ENCODE results near the gene CDC37. TPM values are rescaled to one million over a fixed set of nuclear protein-coding genes. Genes with fewer than 3 reads are reported as not detected.

The CDC37 gene
- total RNA-seq, 1 donor = 151 TPM

DNA sequence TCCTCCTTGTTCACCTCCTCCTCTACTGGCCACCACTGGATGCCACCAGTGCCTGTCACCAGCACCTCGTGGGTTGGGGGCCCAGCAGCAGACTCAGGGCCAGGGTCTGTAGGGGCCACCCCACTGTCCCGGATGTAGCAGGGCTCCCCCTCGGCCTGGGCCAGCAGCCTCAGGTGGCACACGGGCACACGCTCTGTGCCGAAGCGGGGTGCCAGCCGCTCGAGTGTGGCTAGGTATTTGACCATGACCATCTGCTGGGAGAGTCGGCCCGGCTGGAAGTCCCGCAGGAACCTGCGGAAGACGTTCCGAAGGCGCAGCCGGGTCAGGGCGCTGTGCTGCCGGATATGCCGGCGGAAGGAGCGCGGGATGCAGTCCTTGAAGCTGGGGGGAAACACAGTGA is 37.8 kb downstream of the CDC37 start:
- no peak for TF ChIP-seq CTCF (IDR thresholded peaks at IDR 0.05; ENCODE audit: insufficient read depth, low read length)
- no peak overlapping the region for H3K4me3 ChIP-seq (ENCODE audit: low read depth, low read length)
- DNase-seq (ENCODE audit: low read depth) = no peak

DNA sequence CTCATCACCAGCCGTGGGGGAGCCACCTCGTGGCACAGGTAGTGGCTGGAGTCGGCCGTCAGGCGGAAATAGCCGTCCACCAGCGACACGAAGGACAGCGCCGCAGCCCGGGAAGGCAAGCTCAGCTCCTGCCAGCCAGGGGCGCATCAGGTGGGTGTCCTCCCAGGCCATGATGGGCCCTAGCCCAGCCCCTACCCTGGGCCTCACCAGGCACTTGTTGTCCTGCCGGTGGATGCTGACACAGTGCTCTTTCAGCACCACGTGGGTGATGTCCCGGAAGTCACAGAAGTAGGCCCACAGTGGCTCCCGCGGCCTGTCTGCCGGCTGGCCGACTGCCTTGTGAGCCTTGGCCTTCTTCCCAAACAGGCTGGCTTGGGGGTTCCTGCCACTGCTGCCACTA is 38.7 kb downstream of the CDC37 start:
- no peak for TF ChIP-seq CTCF (IDR thresholded peaks at IDR 0.05; ENCODE audit: insufficient read depth, low read length)
- DNase-seq (ENCODE audit: low read depth) = no peak
- no peak overlapping the region for H3K4me3 ChIP-seq (ENCODE audit: low read depth, low read length)

- no peak for TF ChIP-seq CTCF (IDR thresholded peaks at IDR 0.05; ENCODE audit: insufficient read depth, low read length)
- no peak overlapping the region for H3K4me3 ChIP-seq (ENCODE audit: low read depth, low read length)
- no peak for DNase-seq (ENCODE audit: low read depth)
Measured at GRCh38 chr19:10363789-10364281, 39.5 kb downstream of the CDC37 start.

GRCh38 chr19:10362259-10362658 is 41.1 kb downstream of the CDC37 start:
- H3K4me3 ChIP-seq (ENCODE audit: low read depth, low read length) = no peak overlapping the region
- no peak for TF ChIP-seq CTCF (IDR thresholded peaks at IDR 0.05; ENCODE audit: insufficient read depth, low read length)
- DNase-seq (ENCODE audit: low read depth) = no peak

GRCh38 chr19:10361569-10362011 is 41.8 kb downstream of the CDC37 start:
- no peak for DNase-seq (ENCODE audit: low read depth)
- H3K4me3 ChIP-seq (ENCODE audit: low read depth, low read length) = no peak overlapping the region
- TF ChIP-seq CTCF (IDR thresholded peaks at IDR 0.05; ENCODE audit: insufficient read depth, low read length) = no peak

DNA sequence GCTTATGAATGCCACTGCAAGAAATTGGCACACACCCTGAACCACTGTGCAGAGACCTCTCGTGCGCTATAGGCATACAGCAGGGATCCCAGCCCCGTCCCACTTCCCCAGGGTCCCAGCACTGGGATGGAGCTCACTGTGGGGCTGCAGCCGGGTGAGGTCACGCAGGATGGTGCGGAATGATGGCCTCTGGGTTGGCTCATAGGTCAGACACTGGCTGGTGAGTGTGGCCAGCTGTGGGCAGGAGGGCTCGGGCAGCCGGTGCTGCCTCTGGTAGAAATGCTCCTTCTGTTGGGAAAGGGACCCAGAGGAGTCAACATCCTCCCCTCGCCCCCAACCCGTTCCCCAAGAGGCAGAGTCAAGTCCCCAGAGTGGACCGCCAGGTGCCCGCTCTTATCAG is 46.9 kb downstream of the CDC37 start:
- TF ChIP-seq CTCF (IDR thresholded peaks at IDR 0.05; ENCODE audit: insufficient read depth, low read length) = no peak
- H3K4me3 ChIP-seq (ENCODE audit: low read depth, low read length) = no peak overlapping the region
- no peak for DNase-seq (ENCODE audit: low read depth)

DNA sequence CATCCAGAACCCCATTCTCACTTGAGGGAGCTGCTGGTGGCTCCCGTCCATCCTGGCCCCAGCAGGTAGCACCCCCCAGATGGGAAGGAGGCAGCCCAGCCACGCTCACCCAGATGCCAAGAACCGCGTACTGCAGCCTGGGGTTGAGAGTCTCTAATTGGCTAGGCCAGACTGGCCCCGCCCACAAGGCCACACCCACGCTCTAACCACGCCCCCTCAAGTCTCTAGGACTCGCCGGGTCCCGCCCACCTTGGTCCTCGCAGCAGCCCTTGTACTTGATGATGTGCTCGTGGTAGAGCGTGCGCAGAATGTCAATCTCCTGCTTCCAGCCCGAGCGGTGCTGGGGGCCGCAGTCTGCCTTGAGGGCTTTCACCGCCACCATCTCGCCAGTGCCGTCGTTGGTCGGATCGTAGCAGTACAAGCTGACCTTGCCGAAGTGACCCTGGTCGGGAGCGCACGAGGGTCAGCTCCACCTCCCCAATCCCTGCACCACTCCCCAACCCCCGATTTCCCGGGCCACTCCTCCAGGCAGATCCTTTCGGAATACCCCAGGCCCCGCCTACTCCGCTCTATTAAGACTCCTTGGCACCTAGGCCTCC is 49.5 kb downstream of the CDC37 start:
- peak; percentile 12 for DNase-seq (ENCODE audit: low read depth)
- H3K4me3 ChIP-seq (ENCODE audit: low read depth, low read length) = no peak overlapping the region
- TF ChIP-seq CTCF (IDR thresholded peaks at IDR 0.05; ENCODE audit: insufficient read depth, low read length) = no peak
